ENCODE results near the gene NCBP1.

NCBP1 gene

GRCh38 chr9:97670586-97670985, 37.0 kb downstream of the NCBP1 start:
- no peaks in the 10 kb centered on the region for H3K9me3 ChIP-seq (ENCODE audit: control insufficient read depth, insufficient read depth, low read length)
- H3K36me3 ChIP-seq (ENCODE audit: control insufficient read depth, insufficient read depth, low read length): peaks cover 16% of the 10 kb centered on the region; the same call in 1 of the 2 replicates
- DNase-seq (ENCODE audit: low read depth, low spot score): no peak
- no peaks in the 10 kb centered on the region for H3K4me1 ChIP-seq (ENCODE audit: control insufficient read depth, insufficient read depth, low read length)
- H3K27me3 ChIP-seq (ENCODE audit: control insufficient read depth, insufficient read depth, low read length): no peaks in the 10 kb centered on the region
- no peak overlapping the region for H3K27ac ChIP-seq (ENCODE audit: low read length)
- no CpG with 5 or more reads among the region's 3 CpGs for WGBS (ENCODE audit: insufficient coverage, insufficient read length)
- no peak overlapping the region for H3K4me3 ChIP-seq (ENCODE audit: low read length)

- DNase-seq (ENCODE audit: low read depth, low spot score): no peak
- no peaks in the 10 kb centered on the region for H3K27me3 ChIP-seq (ENCODE audit: control insufficient read depth, insufficient read depth, low read length)
- H3K36me3 ChIP-seq (ENCODE audit: control insufficient read depth, insufficient read depth, low read length): peaks cover 12% of the 10 kb centered on the region; the same call in 1 of the 2 replicates
- no peaks in the 10 kb centered on the region for H3K9me3 ChIP-seq (ENCODE audit: control insufficient read depth, insufficient read depth, low read length)
- no peaks in the 10 kb centered on the region for H3K4me1 ChIP-seq (ENCODE audit: control insufficient read depth, insufficient read depth, low read length)
- no peak overlapping the region for H3K4me3 ChIP-seq (ENCODE audit: low read length)
- WGBS (ENCODE audit: insufficient coverage, insufficient read length): no CpG with 5 or more reads among the region's 3 CpGs
- H3K27ac ChIP-seq (ENCODE audit: low read length): no peak overlapping the region
Measured at GRCh38 chr9:97672403-97672802, 38.8 kb downstream of the NCBP1 start.

- no peak for DNase-seq (ENCODE audit: low read depth, low spot score)
- Histone ChIP-seq H3K9me3 (ENCODE audit: control insufficient read depth, insufficient read depth, low read length) (no peaks in the 10 kb centered on the region), H3K4me3 (ENCODE audit: low read length) (no peak overlapping the region), H3K36me3 (ENCODE audit: control insufficient read depth, insufficient read depth, low read length) (peaks cover 12% of the 10 kb centered on the region; the same call in 1 of the 2 replicates), H3K27ac (ENCODE audit: low read length) (no peak overlapping the region), H3K27me3 (ENCODE audit: control insufficient read depth, insufficient read depth, low read length) (no peaks in the 10 kb centered on the region), H3K4me1 (ENCODE audit: control insufficient read depth, insufficient read depth, low read length) (no peaks in the 10 kb centered on the region)
- no CpG with 5 or more reads among the region's 3 CpGs for whole genome bisulfite sequencing (ENCODE audit: insufficient coverage, insufficient read length)
Measured at GRCh38 chr9:97673922-97674321, 40.3 kb downstream of the NCBP1 start.

- no peak overlapping the region for H3K27ac ChIP-seq (ENCODE audit: low read length)
- H3K27me3 ChIP-seq (ENCODE audit: control insufficient read depth, insufficient read depth, low read length): no peaks in the 10 kb centered on the region
- peaks cover 12% of the 10 kb centered on the region; the same call in 1 of the 2 replicates for H3K36me3 ChIP-seq (ENCODE audit: control insufficient read depth, insufficient read depth, low read length)
- H3K4me3 ChIP-seq (ENCODE audit: low read length): no peak overlapping the region
- H3K9me3 ChIP-seq (ENCODE audit: control insufficient read depth, insufficient read depth, low read length): no peaks in the 10 kb centered on the region
- DNase-seq (ENCODE audit: low read depth, low spot score): no peak
- WGBS (ENCODE audit: insufficient coverage, insufficient read length): no CpG with 5 or more reads among the region's 3 CpGs
- no peaks in the 10 kb centered on the region for H3K4me1 ChIP-seq (ENCODE audit: control insufficient read depth, insufficient read depth, low read length)
Measured at GRCh38 chr9:97675655-97676054, 42.0 kb downstream of the NCBP1 start.

DNA sequence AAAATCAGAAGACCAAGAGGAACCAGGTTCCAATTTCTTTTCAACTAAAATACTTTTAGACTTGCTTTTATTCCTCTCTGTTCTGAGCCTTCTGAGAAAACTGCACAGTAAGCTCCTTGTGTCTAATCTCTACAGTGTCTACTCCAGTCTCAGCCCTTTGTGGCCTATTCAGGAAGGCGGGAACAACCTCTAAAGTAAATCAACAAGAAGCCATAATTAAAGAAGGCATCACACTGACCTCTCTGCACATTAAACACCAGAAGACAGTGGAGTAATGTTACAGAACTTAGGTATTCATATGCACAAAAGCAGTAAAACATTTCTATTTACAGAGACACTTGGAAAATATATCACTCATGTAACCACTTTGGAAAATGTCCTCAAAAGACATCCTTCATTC, 48.6 kb downstream of the NCBP1 start:
- no peaks in the 10 kb centered on the region for H3K36me3 ChIP-seq (ENCODE audit: control insufficient read depth, insufficient read depth, low read length)
- H3K9me3 ChIP-seq (ENCODE audit: control insufficient read depth, insufficient read depth, low read length): no peaks in the 10 kb centered on the region
- WGBS (ENCODE audit: insufficient coverage, insufficient read length): no CpG with 5 or more reads among the region's 1 CpG
- H3K27ac ChIP-seq (ENCODE audit: low read length): no peak overlapping the region
- H3K4me3 ChIP-seq (ENCODE audit: low read length): no peak overlapping the region
- DNase-seq (ENCODE audit: low read depth, low spot score): no peak
- H3K4me1 ChIP-seq (ENCODE audit: control insufficient read depth, insufficient read depth, low read length): no peaks in the 10 kb centered on the region
- H3K27me3 ChIP-seq (ENCODE audit: control insufficient read depth, insufficient read depth, low read length): no peaks in the 10 kb centered on the region

DNA sequence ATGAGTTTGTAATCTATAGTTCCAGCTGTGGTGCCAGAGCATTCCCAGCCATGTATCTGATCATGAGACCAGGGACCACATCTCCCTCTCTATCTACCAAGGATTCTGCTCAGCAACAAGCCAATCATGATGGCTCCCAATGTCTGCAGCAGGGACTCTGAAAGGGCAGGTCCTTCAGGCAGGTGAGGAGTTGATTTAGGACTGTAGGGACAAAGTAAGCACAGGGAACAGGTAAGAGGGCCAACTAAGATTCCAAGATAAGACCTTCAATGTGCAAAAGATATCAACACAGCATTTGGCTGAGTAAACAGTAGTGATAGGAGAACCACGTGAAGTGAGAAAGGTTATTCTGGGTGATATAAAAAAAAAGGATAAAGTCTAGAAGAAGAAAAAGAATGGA, 55.0 kb downstream of the NCBP1 start:
- Histone ChIP-seq H3K9me3 (ENCODE audit: control insufficient read depth, insufficient read depth, low read length) (no peaks in the 10 kb centered on the region), H3K36me3 (ENCODE audit: control insufficient read depth, insufficient read depth, low read length) (no peaks in the 10 kb centered on the region), H3K27ac (ENCODE audit: low read length) (no peak overlapping the region), H3K4me1 (ENCODE audit: control insufficient read depth, insufficient read depth, low read length) (no peaks in the 10 kb centered on the region), H3K4me3 (ENCODE audit: low read length) (no peak overlapping the region), H3K27me3 (ENCODE audit: control insufficient read depth, insufficient read depth, low read length) (no peaks in the 10 kb centered on the region)
- DNase-seq (ENCODE audit: low read depth, low spot score): no peak
- WGBS (ENCODE audit: insufficient coverage, insufficient read length): no CpG with 5 or more reads among the region's 1 CpG

DNA sequence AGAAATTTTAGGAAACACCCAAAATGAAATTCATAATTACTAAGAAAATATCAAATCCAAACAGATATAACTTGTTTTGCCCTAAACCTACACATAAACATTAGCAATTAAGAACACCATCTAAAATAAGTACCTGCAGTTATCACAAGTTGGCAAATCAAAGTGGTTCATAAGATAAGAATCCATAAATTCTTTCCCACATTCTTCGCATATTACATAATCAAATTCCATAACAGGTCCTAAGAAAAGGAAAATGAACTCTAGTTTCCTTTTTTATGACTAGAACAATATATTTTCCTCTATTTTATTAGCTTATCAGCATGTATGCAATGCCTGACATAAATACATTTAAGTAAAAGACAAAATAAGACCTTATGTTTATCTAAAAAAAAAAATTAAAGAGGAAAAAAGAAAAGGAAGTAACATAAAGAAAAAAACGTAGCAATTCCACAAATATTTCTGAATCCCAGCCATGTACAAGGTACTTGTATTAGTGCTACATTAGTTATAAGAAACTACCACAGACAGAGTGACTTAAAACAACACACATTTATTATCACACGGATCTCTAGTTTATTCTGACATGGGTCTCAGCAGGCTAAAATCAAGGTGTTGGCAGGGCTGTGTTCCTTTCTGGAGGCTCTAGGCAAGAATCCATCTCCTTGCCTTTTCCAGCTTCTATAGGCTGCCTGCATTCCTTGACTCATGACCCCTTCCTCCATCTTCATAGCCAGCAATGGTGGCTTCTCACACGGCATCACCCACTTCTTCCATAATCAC, 56.0 kb downstream of the NCBP1 start:
- no peak overlapping the region for H3K27ac ChIP-seq (ENCODE audit: low read length)
- no peak for DNase-seq (ENCODE audit: low read depth, low spot score)
- H3K27me3 ChIP-seq (ENCODE audit: control insufficient read depth, insufficient read depth, low read length): no peaks in the 10 kb centered on the region
- H3K36me3 ChIP-seq (ENCODE audit: control insufficient read depth, insufficient read depth, low read length): no peaks in the 10 kb centered on the region
- no peak overlapping the region for H3K4me3 ChIP-seq (ENCODE audit: low read length)
- no CpG with 5 or more reads among the region's 4 CpGs for WGBS (ENCODE audit: insufficient coverage, insufficient read length)
- H3K9me3 ChIP-seq (ENCODE audit: control insufficient read depth, insufficient read depth, low read length): no peaks in the 10 kb centered on the region
- no peaks in the 10 kb centered on the region for H3K4me1 ChIP-seq (ENCODE audit: control insufficient read depth, insufficient read depth, low read length)

- no peaks in the 10 kb centered on the region for H3K4me1 ChIP-seq (ENCODE audit: control insufficient read depth, insufficient read depth, low read length)
- no peaks in the 10 kb centered on the region for H3K9me3 ChIP-seq (ENCODE audit: control insufficient read depth, insufficient read depth, low read length)
- H3K27me3 ChIP-seq (ENCODE audit: control insufficient read depth, insufficient read depth, low read length): peaks cover 5% of the 10 kb centered on the region; the same call in 1 of the 2 replicates
- DNase-seq (ENCODE audit: low read depth, low spot score): no peak
- no peak overlapping the region for H3K4me3 ChIP-seq (ENCODE audit: low read length)
- WGBS (ENCODE audit: insufficient coverage, insufficient read length): no CpG with 5 or more reads among the region's 7 CpGs
- H3K36me3 ChIP-seq (ENCODE audit: control insufficient read depth, insufficient read depth, low read length): no peaks in the 10 kb centered on the region
- no peak overlapping the region for H3K27ac ChIP-seq (ENCODE audit: low read length)
Measured at GRCh38 chr9:97694769-97695168, 61.1 kb downstream of the NCBP1 start.

DNA sequence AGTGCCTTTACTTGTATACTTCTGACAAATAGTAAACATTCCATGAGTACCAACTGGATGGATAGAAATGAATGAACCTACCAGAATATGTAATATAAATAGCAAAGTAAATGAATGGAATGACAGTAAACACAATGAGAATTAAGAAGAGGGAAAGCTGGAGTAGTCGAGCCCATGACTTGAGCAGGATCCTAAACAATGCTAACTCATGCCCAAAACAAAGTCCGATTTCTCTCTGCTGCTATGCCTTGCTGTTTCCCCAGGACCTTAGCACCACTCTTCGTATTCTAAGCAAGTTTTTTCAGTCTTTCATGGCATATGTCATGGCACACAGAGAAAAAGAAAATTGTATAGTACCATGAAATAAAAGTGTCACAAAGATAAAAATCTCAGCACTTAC, 61.8 kb downstream of the NCBP1 start:
- H3K27ac ChIP-seq (ENCODE audit: low read length): no peak overlapping the region
- no CpG with 5 or more reads among the region's 3 CpGs for WGBS (ENCODE audit: insufficient coverage, insufficient read length)
- no peaks in the 10 kb centered on the region for H3K4me1 ChIP-seq (ENCODE audit: control insufficient read depth, insufficient read depth, low read length)
- DNase-seq (ENCODE audit: low read depth, low spot score): no peak
- H3K9me3 ChIP-seq (ENCODE audit: control insufficient read depth, insufficient read depth, low read length): no peaks in the 10 kb centered on the region
- no peaks in the 10 kb centered on the region for H3K36me3 ChIP-seq (ENCODE audit: control insufficient read depth, insufficient read depth, low read length)
- peaks cover 5% of the 10 kb centered on the region; the same call in 1 of the 2 replicates for H3K27me3 ChIP-seq (ENCODE audit: control insufficient read depth, insufficient read depth, low read length)
- no peak overlapping the region for H3K4me3 ChIP-seq (ENCODE audit: low read length)

GRCh38 chr9:97695995-97696802, 62.6 kb downstream of the NCBP1 start:
- H3K36me3 ChIP-seq (ENCODE audit: control insufficient read depth, insufficient read depth, low read length): no peaks in the 10 kb centered on the region
- H3K27ac ChIP-seq (ENCODE audit: low read length): no peak overlapping the region
- H3K4me3 ChIP-seq (ENCODE audit: low read length): peak overlapping the region; percentile 92
- peaks cover 5% of the 10 kb centered on the region; the same call in 1 of the 2 replicates for H3K27me3 ChIP-seq (ENCODE audit: control insufficient read depth, insufficient read depth, low read length)
- WGBS (ENCODE audit: insufficient coverage, insufficient read length): no CpG with 5 or more reads among the region's 9 CpGs
- no peak for DNase-seq (ENCODE audit: low read depth, low spot score)
- no peaks in the 10 kb centered on the region for H3K9me3 ChIP-seq (ENCODE audit: control insufficient read depth, insufficient read depth, low read length)
- no peaks in the 10 kb centered on the region for H3K4me1 ChIP-seq (ENCODE audit: control insufficient read depth, insufficient read depth, low read length)

Data from iPS DF 6.9 (cell line).